Sigmoid colon (tissue), 7 donors: ENCODE results near the gene MYADM. TPM values are rescaled to one million over a fixed set of nuclear protein-coding genes. Genes with fewer than 3 reads are reported as not detected.

Experiments
- DNase-seq: peaks from one replicate; pipeline ENCODE4 v3.0.0-alpha.2; 2019
- H3K27ac ChIP-seq, 4 donors: fragments of 200-600 bp; sonication (generic); one replicate each; pipeline ENCODE4 v1.5.1; 2016 to 2019; ENCODE audit warnings: mild to moderate bottlenecking in 1 of 4
- H3K27me3 ChIP-seq, 3 donors: fragments of 200-600 bp; sonication (generic); one replicate each; pipeline ENCODE4 v1.5.1; 2019; ENCODE audit warnings: mild to moderate bottlenecking in 1 of 3
- H3K36me3 ChIP-seq, 4 donors: fragments of 200-600 bp; sonication (generic); one replicate each; pipeline ENCODE4 v1.5.1; 2016 to 2019
- H3K4me1 ChIP-seq, 4 donors: fragments of 200-600 bp; sonication (generic); one replicate each; pipeline ENCODE4 v1.5.1; 2017 to 2019
- H3K4me3 ChIP-seq, 4 donors: fragments of 200-600 bp; sonication (generic); one replicate each; pipeline ENCODE4 v1.5.1; 2017 to 2019; ENCODE audit warnings: mild to moderate bottlenecking in 2 of 4, moderate library complexity in 1 of 4
- H3K9me3 ChIP-seq, 4 donors: fragments of 200-600 bp in 3 of 4; sonication (generic) in 3 of 4; one replicate each; pipeline versions ENCODE4 v1.5.1 to v1.6.1; 2013 to 2019
- CTCF ChIP-seq, 4 experiments: fragments of 450-650 bp in 3 of 4; fragments of 200-600 bp in 1 of 4; IDR thresholded peaks; one replicate each; pipeline ENCODE4 v1.5.1; 2016 to 2019; ENCODE audit warnings: antibody characterized with exemption in 4 of 4, mild to moderate bottlenecking in 3 of 4, moderate library complexity in 2 of 4
- EP300 ChIP-seq, 4 donors: sonication (generic); formaldehyde crosslinking; IDR thresholded peaks; one replicate each; pipeline ENCODE4 v1.6.1; 2017; ENCODE audit warnings: antibody characterized with exemption in 4 of 4
- POLR2A ChIP-seq, 2 donors: fragments of 450-650 bp; IDR thresholded peaks; one replicate each; pipeline ENCODE4 v1.6.1; 2016; ENCODE audit warnings: antibody characterized with exemption in 2 of 2, mild to moderate bottlenecking in 2 of 2, moderate library complexity in 2 of 2
- POLR2AphosphoS5 ChIP-seq, 4 donors: sonication (generic); formaldehyde crosslinking; IDR thresholded peaks; one replicate each; pipeline ENCODE4 v1.6.1; 2017; ENCODE audit warnings: antibody characterized with exemption in 4 of 4
- WGBS, 2 donors: extraction: QIAGEN DNeasy Blood & Tissue Kit; methylation state at CpG; one replicate each; pipeline ENCODE4 v1.1.7; 2013; 5-methylcytosine and 5-hydroxymethylcytosine counted together
- intact Hi-C: fragments of 100-400 bp; cut with DNase I; formaldehyde crosslinking; loops from one replicate; pipeline ENCODE4 v1.15.1; 2023
- polyA plus RNA-seq, 3 donors: library from polyadenylated mRNA; stranded (reverse); fragments of 200-250 nt; gene quantifications; one replicate each; pipeline ENCODE4 v1.2.3, GENCODE V29; 2013
- total RNA-seq, 4 donors: library from RNA; depleted of rRNA; stranded (reverse); fragments of >200 nt; gene quantifications; one replicate each; pipeline ENCODE4 v1.1.0, GENCODE V29; 2016
- donor health status: healthy with polysubstance abuse.
- donor health status: Bipolar disorder and iron deficiency.
- donor health status: healthy.

MYADM gene
- total and polyA plus RNA-seq, 7 donors, result 7.9 to 189 (median 65.5) TPM

GRCh38 chr19:53883741-53884140, 16.1 kb downstream of the MYADM start:
- no peak for DNase-seq
- WGBS, 2 donors, result 21 to 30% methylated on average over 11 of the region's 11 CpGs
- H3K4me1 ChIP-seq, result peaks cover 0 to 31% (median 23%) of the 10 kb centered on the region in 4 donors
- H3K27ac ChIP-seq, result no peak overlapping the region
- no peak for TF ChIP-seq EP300 (IDR thresholded peaks at IDR 0.05)
- TF ChIP-seq CTCF (IDR thresholded peaks at IDR 0.05), result no peak
- TF ChIP-seq POLR2AphosphoS5 (IDR thresholded peaks at IDR 0.05), result no peak
- no peak for TF ChIP-seq POLR2A (IDR thresholded peaks at IDR 0.05)
- no peak overlapping the region for H3K4me3 ChIP-seq
- peaks cover 26 to 66% (median 34%) of the 10 kb centered on the region in 3 donors for H3K27me3 ChIP-seq
- intact Hi-C loops, result loop anchor here (5.0 kb wide), 1 partner anchor 94 kb away; no protein-coding TSS in a partner anchor
- no peaks in the 10 kb centered on the region for H3K9me3 ChIP-seq
- H3K36me3 ChIP-seq, result no peaks in the 10 kb centered on the region

GRCh38 chr19:53884256-53884655, 16.6 kb downstream of the MYADM start:
- H3K4me3 ChIP-seq, result no peak overlapping the region
- TF ChIP-seq POLR2A (IDR thresholded peaks at IDR 0.05) (no peak), CTCF (IDR thresholded peaks at IDR 0.05) (no peak), POLR2AphosphoS5 (IDR thresholded peaks at IDR 0.05) (no peak), EP300 (IDR thresholded peaks at IDR 0.05) (no peak)
- H3K27me3 ChIP-seq, result peaks cover 26 to 61% (median 32%) of the 10 kb centered on the region in 3 donors
- peaks cover 0 to 25% (median 19%) of the 10 kb centered on the region in 4 donors for H3K4me1 ChIP-seq
- WGBS, 2 donors, result 23 to 34% methylated on average over 12 of the region's 12 CpGs
- no peak overlapping the region for H3K27ac ChIP-seq
- H3K9me3 ChIP-seq, result no peaks in the 10 kb centered on the region
- H3K36me3 ChIP-seq, result no peaks in the 10 kb centered on the region
- no peak for DNase-seq
- intact Hi-C loops, result loop anchor here (5.0 kb wide), 1 partner anchor 93 kb away; no protein-coding TSS in a partner anchor

- H3K4me1 ChIP-seq, result peaks cover 0 to 25% (median 17%) of the 10 kb centered on the region in 4 donors
- H3K27ac ChIP-seq, result no peak overlapping the region
- TF ChIP-seq CTCF (IDR thresholded peaks at IDR 0.05) (no peak), POLR2AphosphoS5 (IDR thresholded peaks at IDR 0.05) (no peak), POLR2A (IDR thresholded peaks at IDR 0.05) (no peak), EP300 (IDR thresholded peaks at IDR 0.05) (no peak)
- no peaks in the 10 kb centered on the region for H3K36me3 ChIP-seq
- WGBS, 2 donors, result 93 to 94% methylated on average over 10 of the region's 10 CpGs
- H3K9me3 ChIP-seq, result no peaks in the 10 kb centered on the region
- peaks cover 29 to 59% (median 32%) of the 10 kb centered on the region in 3 donors for H3K27me3 ChIP-seq
- H3K4me3 ChIP-seq, result no peak overlapping the region
- intact Hi-C loops, result no loop called here
- DNase-seq, result no peak
Observed at GRCh38 chr19:53885036-53885435, 17.4 kb downstream of the MYADM start.

DNA sequence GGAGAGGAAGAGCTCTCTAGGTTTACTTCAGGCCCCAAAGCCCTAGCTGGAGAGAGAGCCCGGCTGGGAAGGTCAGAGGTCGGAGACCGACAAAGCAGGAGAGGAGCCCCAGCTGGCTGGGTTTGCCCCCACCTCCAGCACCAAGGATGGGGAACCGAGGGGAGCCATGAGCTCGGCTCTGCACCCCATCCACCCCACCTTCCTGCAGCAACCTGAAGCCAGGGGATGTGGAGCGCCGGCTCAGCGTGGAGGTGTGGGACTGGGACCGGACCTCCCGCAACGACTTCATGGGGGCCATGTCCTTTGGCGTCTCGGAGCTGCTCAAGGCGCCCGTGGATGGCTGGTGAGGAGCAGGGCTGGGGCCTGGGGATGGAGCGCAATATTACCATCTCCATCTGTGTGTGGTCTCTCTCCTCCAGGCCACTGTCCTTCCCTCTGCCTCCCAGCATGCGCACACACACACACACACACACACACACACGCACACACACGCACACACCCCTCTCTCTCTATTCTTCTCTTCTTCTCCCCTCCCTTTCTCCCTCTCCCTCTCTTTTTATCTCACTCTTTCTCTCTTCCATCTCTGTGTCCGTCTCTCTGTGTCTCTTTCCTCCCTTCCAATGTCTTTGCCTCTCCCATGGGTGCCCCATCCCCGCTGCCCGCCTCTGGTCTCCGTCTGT, 24.8 kb downstream of the MYADM start:
- TF ChIP-seq POLR2AphosphoS5 (IDR thresholded peaks at IDR 0.05) (no peak), EP300 (IDR thresholded peaks at IDR 0.05) (no peak), POLR2A (IDR thresholded peaks at IDR 0.05) (no peak), CTCF (IDR thresholded peaks at IDR 0.05) (no peak)
- Histone ChIP-seq H3K9me3 (no peaks in the 10 kb centered on the region), H3K4me3 (no peak overlapping the region), H3K36me3 (no peaks in the 10 kb centered on the region), H3K27me3 (peaks cover 10 to 78% (median 46%) of the 10 kb centered on the region in 3 donors), H3K4me1 (peaks cover 0 to 6% (median 5%) of the 10 kb centered on the region in 4 donors), H3K27ac (no peak overlapping the region)
- intact Hi-C loops, result no loop called here
- 76 to 84% methylated on average over 23 of the region's 23 CpGs for WGBS, 2 donors
- no peak for DNase-seq
